Measurements from ENCODE around the gene SCAF4.

Gene SCAF4

DNA sequence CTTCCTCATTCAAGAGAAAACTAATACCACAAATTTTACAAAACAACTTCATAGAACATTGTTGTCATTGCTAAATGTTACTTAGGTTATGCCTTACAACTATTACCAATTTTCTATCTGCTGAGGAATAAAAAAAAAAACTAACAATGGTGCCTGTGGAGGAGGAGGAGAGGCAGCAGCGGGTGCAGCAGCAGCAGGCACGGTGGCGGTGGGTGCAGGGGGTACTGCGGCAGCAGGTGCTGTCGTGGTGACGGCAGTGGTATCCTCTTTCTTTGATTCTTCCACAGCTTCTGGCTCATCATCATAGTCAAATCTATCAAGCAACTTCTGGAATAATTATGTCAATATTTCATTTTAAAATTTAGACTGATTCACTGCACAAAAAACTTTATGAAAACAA is 35.5 kb downstream of the SCAF4 start:
- no peak for DNase-seq (ENCODE audit: extremely low spot score)
- POLR2A ChIA-PET, result no interaction called here
- CTCF ChIA-PET, result interaction anchor here (1.0 to 1.6 kb wide), 2 partner anchors 34 to 39 kb away, joined by 3 read pairs; no protein-coding TSS in a partner anchor
- TF ChIP-seq, protein P1, sequence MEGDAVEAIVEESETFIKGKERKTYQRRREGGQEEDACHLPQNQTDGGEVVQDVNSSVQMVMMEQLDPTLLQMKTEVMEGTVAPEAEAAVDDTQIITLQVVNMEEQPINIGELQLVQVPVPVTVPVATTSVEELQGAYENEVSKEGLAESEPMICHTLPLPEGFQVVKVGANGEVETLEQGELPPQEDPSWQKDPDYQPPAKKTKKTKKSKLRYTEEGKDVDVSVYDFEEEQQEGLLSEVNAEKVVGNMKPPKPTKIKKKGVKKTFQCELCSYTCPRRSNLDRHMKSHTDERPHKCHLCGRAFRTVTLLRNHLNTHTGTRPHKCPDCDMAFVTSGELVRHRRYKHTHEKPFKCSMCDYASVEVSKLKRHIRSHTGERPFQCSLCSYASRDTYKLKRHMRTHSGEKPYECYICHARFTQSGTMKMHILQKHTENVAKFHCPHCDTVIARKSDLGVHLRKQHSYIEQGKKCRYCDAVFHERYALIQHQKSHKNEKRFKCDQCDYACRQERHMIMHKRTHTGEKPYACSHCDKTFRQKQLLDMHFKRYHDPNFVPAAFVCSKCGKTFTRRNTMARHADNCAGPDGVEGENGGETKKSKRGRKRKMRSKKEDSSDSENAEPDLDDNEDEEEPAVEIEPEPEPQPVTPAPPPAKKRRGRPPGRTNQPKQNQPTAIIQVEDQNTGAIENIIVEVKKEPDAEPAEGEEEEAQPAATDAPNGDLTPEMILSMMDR (IDR thresholded peaks at IDR 0.05; ENCODE audit: control extremely low read depth, extremely low read depth, low read depth, missing control alignments), result no peak

DNA sequence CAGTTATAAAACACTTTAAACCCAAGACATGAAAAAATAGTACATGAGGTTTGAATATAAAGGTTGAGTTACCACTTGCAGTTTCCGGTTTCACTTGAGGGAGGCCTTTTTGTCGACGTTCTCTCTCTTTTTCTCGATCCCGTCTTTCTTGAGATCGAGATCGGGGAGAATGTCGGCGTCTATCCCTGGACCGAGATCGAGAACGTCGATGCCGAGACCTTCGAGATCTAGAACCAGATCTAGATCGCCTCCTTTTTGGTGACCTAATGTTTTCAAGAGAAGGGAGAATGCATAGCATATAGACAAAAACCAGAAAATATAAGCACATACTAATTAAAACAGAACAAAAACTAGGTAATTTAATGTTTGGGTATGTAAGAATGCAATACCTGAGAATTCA is 38.7 kb downstream of the SCAF4 start:
- CTCF ChIA-PET, result interaction anchor here (1.7 to 2.6 kb wide), 2 partner anchors 12 to 24 kb away, joined by 3 to 6 read pairs; no protein-coding TSS in a partner anchor
- POLR2A ChIA-PET, result no interaction called here

DNA sequence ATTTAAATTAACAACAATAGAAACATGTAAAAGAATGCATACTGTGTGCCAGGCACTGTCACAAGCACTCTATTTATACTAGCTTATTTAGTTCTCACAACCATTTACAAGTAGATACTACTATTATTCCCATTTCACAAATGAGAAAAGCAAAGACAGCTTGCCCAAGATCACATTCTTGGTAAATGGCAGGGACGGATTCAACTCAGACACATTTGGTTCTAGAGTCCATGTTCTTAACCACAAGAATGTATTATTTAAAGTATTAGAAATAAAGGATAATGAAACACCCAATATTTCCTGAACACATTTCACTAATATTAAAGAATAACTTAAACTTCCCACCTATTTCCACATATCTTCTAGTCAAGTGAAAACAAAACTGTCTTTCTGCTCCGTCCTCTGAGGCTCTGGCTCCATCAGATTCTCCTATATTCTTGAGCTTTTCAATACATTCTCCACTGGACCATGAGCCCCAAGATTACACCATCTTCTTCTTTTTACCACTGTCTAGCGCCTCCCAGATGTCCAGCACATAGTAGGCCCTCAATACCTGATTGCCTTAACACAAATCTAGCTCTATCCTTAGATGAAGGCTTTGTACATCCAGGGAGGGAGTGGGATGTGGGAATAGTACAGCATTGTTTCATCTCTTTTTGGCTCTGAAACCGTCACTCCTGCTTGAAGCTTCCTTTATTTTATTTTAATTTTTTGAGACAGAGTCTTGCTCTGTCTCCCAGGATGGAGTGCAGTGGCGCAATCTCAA is 43.1 kb downstream of the SCAF4 start:
- POLR2A ChIA-PET, result no interaction called here
- CTCF ChIA-PET, result interaction anchor here (1.0 to 1.3 kb wide), 2 partner anchors 14 to 20 kb away, joined by 3 to 4 read pairs; no protein-coding TSS in a partner anchor
- TF ChIP-seq, protein P1 (IDR thresholded peaks at IDR 0.05; ENCODE audit: control extremely low read depth, extremely low read depth, low read depth, missing control alignments), result no peak
- DNase-seq (ENCODE audit: extremely low spot score), result no peak

More for the DNA sequence above, 38.7 kb downstream of the SCAF4 start:
- no peak for DNase-seq (ENCODE audit: extremely low spot score)
- TF ChIP-seq, protein P1 (IDR thresholded peaks at IDR 0.05; ENCODE audit: control extremely low read depth, extremely low read depth, low read depth, missing control alignments), result no peak

DNA sequence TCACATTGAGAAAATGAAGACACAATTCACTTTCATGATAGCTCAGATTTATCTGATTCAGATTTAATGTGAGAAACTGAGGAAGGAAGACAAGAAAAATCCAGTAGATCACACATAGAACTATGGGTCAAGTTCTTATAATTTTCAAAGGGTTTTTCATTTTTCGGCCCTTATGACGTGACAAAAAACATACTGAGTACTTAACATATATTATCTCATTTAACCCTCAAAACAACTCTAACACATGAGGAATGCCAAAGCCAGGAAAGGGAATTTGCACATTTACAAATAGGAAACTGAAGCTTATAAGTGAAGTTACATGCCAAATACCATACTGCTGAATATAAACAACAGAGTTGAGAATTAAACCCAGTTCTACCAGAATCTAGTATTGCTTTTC is 44.8 kb downstream of the SCAF4 start:
- DNase-seq (ENCODE audit: extremely low spot score), result no peak
- ChIA-PET POLR2A (no interaction called here), CTCF (interaction anchor here (1.4 to 2.7 kb wide), 3 partner anchors 9 to 37 kb away, joined by 3 to 10 read pairs (median 4); no protein-coding TSS in a partner anchor)
- TF ChIP-seq, protein P1 (IDR thresholded peaks at IDR 0.05; ENCODE audit: control extremely low read depth, extremely low read depth, low read depth, missing control alignments), result no peak

DNA sequence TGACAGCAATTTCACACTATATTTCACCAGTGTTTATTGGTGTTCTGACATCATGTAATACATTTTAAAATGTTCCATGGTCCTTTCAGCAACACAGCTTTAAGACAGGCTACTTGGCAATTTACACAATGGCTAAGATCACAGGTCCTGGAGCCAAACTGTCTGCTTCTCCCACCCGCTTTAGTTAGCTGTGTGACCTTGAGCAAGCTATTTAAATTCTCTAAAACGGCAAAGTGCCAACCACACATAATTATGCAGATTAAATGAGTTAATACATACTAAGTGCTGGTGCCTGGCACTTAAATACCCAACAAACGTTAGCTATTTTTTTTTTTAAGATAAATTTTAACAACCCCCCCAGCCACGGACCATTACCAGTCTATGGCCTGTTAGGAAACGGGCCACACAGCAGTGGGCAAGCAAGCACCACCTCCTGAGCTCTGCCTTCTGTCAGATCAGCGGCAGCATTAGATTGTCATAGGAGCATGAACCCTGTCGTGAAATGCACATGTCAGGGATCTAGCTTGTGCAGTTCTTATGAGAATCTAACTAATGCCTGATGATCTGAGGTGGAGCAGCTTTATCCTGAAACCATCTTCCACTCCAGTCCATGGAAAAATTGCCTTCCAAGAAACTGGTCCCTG is 45.5 kb downstream of the SCAF4 start:
- ChIA-PET POLR2A (interaction anchor here (0.7 kb wide), 1 partner anchor 25 kb away, joined by 5 read pairs; no protein-coding TSS in a partner anchor), CTCF (interaction anchor here (0.6 to 2.7 kb wide), 7 partner anchors 8 to 38 kb away, joined by 3 to 10 read pairs (median 4); no protein-coding TSS in a partner anchor)
- TF ChIP-seq, protein P1 (IDR thresholded peaks at IDR 0.05; ENCODE audit: control extremely low read depth, extremely low read depth, low read depth, missing control alignments), result no peak
- no peak for DNase-seq (ENCODE audit: extremely low spot score)

DNA sequence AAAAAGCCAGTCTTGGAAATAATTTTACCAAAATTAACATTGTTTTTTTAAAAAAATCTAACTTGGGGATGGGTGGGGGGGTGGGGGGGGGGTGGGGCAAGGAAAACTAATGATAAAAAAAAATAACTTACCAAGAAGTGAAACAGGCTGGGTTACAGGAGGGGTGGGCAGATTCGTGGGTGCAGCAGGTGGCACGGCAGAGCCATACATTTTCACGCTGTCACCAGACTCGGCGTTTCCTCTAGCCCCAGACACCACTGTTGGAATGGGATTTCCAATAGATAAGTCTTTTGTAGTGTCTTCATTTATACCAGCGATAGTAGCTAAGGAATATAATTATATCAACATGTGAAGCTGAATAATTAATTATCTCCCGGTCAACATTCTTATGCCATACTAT is 47.0 kb downstream of the SCAF4 start:
- POLR2A ChIA-PET, result no interaction called here
- TF ChIP-seq, protein P1 (IDR thresholded peaks at IDR 0.05; ENCODE audit: control extremely low read depth, extremely low read depth, low read depth, missing control alignments), result no peak
- CTCF ChIA-PET, result no interaction called here
- no peak for DNase-seq (ENCODE audit: extremely low spot score)
